ENCODE data around the gene FGF18.
"Not testable (repeated sequence)": the region's sequence is repeated elsewhere in the genome, so short reads cannot be mapped to it uniquely, and the experiment has no call there.

The FGF18 gene, protein sequence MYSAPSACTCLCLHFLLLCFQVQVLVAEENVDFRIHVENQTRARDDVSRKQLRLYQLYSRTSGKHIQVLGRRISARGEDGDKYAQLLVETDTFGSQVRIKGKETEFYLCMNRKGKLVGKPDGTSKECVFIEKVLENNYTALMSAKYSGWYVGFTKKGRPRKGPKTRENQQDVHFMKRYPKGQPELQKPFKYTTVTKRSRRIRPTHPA

GRCh38 chr5:171418982-171419687 is at the start of gene FGF18:
FGF18 (plus strand) TSS chr5:171419647; CDS start chr5:171420200, 553 bp downstream.
- no peak for FAIRE-seq

DNA sequence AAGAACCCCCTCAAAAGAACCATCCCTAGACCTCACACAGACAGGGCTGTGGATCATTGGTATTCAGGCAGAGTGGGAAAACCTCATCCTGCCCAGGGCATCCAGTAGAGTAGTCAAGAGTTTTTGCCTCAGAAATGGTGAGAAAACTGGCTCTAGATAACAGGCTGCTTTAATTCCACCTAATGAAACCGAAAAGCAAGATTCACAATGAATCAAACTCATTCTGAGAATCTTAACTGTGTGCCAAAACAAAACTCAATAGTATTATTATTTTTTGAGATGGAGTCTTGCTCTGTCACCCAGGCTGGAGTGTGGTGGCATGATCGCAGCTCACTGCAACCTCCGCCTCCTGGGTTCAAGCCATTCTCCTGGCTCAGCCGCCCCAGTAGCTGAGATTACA is 49.5 kb upstream of the FGF18 start:
- FAIRE-seq = no peak

DNA sequence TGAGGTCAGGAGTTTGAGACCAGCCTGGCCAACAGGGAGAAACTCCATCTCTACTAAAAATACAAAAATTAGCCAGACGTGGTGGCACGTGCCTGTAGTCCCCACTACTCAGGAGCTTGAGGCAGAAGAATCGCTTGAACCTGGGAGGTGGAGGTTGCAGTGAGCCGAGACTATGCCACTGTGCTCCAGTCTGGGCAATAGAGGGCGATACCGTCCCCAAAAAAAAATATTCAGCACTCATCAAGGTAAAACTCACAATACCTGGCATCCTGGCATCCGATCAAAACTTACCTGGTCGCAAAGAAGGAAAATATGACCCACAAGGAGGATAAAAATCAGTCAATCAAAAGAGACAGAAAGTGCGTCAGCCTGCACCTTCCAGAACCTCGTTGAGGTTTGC is 48.6 kb upstream of the FGF18 start:
- FAIRE-seq = not testable (repeated sequence)

- FAIRE-seq = no peak
These were observed 48.1 kb upstream of the FGF18 start for GRCh38 chr5:171371326-171371725.

DNA sequence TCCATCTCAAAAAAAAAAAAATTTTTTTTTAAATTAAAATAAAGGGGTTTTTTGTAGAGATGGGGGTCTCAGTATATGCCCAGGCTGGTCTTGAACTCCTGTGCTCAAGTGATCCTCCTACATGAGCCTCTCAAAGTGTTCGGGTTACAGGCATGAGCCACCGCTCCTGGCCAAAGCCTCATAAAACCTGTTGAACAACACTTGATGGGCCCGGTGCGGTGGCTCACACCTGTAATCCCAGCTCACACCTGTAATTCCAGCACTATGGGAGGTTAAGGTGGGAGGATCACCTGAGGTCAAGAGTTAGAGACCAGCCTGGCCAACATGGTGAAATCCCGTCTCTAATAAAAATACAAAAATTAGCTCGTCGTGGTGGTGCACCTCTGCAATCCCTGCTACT is 39.5 kb upstream of the FGF18 start:
- FAIRE-seq = no peak

GRCh38 chr5:171384416-171384815 is 35.0 kb upstream of the FGF18 start:
- not testable (repeated sequence) for FAIRE-seq

DNA sequence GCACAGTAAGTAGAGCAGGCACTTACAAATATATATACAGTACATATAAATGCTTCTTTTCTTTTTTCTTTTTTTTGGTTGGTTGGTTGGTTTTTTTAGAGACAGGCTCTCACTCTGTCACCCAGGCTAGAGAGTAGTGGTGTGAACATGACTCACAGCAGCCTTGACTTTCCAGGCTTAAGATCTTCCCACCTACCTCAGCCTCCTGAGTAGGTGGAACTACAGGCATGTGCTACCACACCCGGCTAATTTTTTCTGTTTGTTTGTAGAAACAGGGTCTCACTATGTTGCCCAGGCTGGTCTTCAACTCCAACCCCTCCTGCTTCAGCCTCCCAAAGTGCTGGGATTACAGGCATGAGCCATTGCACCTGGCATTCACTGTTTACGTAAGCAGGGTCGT is 34.4 kb upstream of the FGF18 start:
- FAIRE-seq = not testable (repeated sequence)

- FAIRE-seq = no peak
These were observed 33.3 kb upstream of the FGF18 start for GRCh38 chr5:171386006-171386671.

- FAIRE-seq = no peak
These were observed 32.5 kb upstream of the FGF18 start for GRCh38 chr5:171386861-171387344.

DNA sequence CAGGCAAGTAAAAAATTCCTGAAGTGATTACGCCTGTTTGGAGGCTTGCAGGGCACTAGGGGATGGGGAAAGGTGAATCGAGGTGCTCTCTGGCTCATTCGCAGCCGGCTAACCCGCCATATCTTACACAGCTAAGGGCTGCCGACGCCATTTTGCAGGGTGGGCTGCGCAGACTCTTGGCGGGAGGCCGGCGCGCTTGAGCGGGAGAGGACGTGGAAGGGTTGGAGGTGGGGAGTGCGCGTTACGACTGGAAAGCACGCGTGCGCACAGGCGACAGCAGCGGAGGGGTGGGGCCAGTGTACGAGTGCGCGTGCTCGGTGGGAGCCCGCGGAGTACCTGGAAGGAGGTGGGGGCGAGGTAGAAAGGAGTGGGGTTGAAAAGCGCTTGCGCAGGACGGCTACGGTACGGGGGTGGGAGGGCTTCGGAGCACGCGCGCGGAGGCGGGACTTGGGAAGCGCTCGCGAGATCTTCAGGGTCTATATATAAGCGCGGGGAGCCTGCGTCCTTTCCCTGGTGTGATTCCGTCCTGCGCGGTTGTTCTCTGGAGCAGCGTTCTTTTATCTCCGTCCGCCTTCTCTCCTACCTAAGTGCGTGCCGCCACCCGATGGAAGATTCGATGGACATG is 32.0 kb upstream of the FGF18 start, which contains the start of gene NPM1:
Gene NPM1 (plus strand): TSS at position 505 of the 625 bp plus-strand sequence. CDS start 100 bp downstream, at position 605.
- peak; percentile 97 for FAIRE-seq

DNA sequence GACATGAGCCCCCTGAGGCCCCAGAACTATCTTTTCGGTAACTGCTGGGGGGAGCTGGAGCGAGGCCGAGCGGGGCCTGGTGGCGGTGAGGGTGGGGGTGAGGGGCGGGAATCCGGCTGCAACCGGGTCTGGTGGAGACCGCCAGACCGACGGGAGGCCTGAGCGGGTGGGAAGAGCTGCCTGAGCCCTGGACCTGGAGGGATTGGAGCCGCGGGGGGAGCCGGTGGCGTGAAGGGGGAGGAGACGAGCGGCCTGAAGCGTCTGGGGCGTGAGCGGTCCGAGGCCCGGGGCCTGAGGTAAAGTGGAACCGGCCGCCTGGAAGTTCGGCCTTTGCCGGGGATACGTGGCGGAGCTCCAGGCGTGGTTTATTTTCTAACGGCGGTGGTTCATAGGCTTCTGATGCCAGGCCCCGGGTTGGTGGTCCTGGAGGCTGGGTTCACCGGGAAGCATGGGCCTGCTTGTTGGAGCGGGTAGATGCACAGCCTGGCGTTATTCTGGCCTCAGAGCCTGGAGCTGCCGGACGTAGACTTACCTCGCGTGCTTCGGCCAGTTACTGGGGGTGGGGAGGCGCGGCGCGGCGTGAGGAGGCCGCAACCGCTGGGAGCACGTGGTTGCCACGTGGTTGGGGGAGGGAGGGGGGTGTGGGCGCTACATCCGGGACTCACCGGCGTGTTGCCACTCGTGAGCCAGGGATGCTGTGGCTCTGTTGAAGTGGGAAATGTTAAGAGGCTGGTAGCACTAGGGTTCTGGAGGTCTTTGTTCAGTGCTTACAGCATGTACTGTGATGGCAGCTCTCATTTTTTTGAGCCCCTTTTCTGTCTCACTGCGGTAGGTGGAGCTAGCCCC is 31.3 kb upstream of the FGF18 start:
- no peak for FAIRE-seq

- FAIRE-seq = no peak
These were observed 30.7 kb upstream of the FGF18 start for GRCh38 chr5:171388816-171389168.

- no peak for FAIRE-seq
These were observed 28.4 kb upstream of the FGF18 start for GRCh38 chr5:171390883-171391677.

GRCh38 chr5:171391996-171392577 is 27.4 kb upstream of the FGF18 start:
- no peak for FAIRE-seq

- FAIRE-seq = no peak
These were observed 26.8 kb upstream of the FGF18 start for GRCh38 chr5:171392585-171393159.

DNA sequence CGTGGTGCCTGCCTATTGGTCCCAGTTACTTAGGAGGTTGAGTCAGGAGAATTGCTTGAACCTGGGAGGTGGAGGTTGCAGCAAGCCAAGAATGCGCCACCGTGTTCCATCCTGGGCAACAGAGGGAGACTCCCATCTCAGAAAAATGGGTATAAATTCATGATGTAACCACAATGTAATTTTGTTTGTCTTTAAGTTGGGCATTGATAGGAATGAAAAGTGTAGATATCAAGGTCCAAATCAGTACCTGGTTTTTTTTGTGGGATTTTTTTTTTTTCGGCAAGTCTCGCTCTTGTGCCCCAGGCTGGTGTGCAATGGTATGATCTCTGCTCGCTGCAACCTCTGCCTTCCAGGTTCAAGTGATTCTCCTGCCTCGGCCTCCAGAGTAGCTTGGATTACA is 24.4 kb upstream of the FGF18 start:
- no peak for FAIRE-seq

GRCh38 chr5:171396583-171396982 is 22.9 kb upstream of the FGF18 start:
- FAIRE-seq = not testable (repeated sequence)

DNA sequence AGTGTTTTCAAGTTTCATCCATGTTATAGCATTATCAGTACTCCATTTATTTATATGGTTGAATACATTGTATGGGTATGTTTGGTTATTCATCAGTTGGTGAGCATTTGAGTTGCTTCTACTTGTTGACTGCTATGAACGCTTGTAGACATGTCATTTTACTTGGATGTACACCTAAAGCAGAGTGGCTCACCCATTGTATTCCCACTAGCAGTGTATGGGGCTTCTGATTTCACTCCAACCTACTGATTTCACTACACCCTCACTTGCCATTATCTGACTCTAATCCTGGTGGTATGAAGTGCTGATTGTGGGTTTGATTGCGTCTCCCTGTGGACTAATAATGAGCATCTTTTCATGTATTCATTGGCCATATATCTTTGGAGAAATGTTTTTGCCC is 22.3 kb upstream of the FGF18 start:
- no peak for FAIRE-seq

DNA sequence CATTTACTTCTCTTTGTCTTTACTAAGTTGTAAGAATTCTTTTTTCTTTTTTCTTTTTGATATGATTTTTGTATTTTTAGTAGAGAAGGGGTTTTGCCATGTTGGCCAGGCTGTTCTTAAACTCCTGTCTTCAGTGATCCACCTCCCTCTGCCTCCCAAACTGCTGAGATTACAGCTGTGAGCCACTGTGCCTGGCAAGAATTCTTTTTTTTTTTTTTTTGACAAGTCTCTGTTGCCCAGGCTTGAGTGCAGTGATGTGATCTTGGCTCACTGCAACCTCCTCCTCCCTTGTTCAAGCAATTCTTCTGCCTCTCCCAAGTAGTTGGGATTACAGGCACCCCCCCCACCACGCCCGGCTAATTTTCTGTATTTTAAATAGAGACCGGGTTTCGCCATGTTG is 21.8 kb upstream of the FGF18 start:
- no peak for FAIRE-seq

- FAIRE-seq = not testable (repeated sequence)
These were observed 20.8 kb upstream of the FGF18 start for GRCh38 chr5:171398660-171399059.

- FAIRE-seq = no peak
These were observed 19.3 kb upstream of the FGF18 start for GRCh38 chr5:171400169-171400568.
